ENCODE data around the gene NEK10. TPM values are rescaled to one million over a fixed set of nuclear protein-coding genes. Genes with fewer than 3 reads are reported as not detected.

NEK10 gene
- total and polyA plus RNA-seq, 2 of the 4 experiments (the other 2 are of a cell fraction), result 2.2 to 6.6 TPM

- WGBS, 2 experiments (ENCODE audit: extremely low coverage in 2 of 2, insufficient read length in 1 of 2), result no CpG with 5 or more reads among the region's 4 CpGs
- ATAC-seq (ENCODE audit: low read depth) (no peak), DNase-seq (no peak)
- no peak overlapping the region for H3K9ac ChIP-seq (ENCODE audit: low read depth, low read length)
- H3K4me2 ChIP-seq (ENCODE audit: low read depth, low read length), result no peak overlapping the region
- H3K56ac ChIP-seq (ENCODE audit: extremely low read depth, insufficient read depth, low read length), result no peak overlapping the region
- no peaks in the 10 kb centered on the region for H4K20me1 ChIP-seq (ENCODE audit: insufficient read depth, low read length)
- H3K9me3 ChIP-seq (ENCODE audit: control insufficient read depth, insufficient read depth, low read length), result no peaks in the 10 kb centered on the region
- no peak overlapping the region for H3K4ac ChIP-seq (ENCODE audit: low read depth, low read length)
- in situ Hi-C loops (cut with MboI; ENCODE audit: low sequenced_read_pairs), result no loop called here
- H2BK120ac ChIP-seq (ENCODE audit: low read depth, low read length), result no peak overlapping the region
- no peak overlapping the region for H4K91ac ChIP-seq (ENCODE audit: insufficient read depth, low read depth, low read length)
- no TSS peak for BruUV-seq (replicated peaks)
- H4K5ac ChIP-seq (ENCODE audit: low read depth, low read length), result no peak overlapping the region
- H2AFZ ChIP-seq (replicated peaks; ENCODE audit: low read length, poor library complexity), result no peak overlapping the region
- H3K18ac ChIP-seq (ENCODE audit: low read depth, low read length), result no peak overlapping the region
- H3K27me3 ChIP-seq (ENCODE audit: control insufficient read depth, insufficient read depth, low read length), result no peaks in the 10 kb centered on the region; the same call in 1 of the 2 replicates
- dilution Hi-C loops (cut with HindIII; ENCODE audit: low sequenced_read_pairs, unreplicated experiment), result no loop called here
- ChIA-PET CTCF (no interaction called here), POLR2A (ENCODE audit: unreplicated experiment) (no interaction called here)
- intact Hi-C loops (cut with micrococcal nuclease), result no loop called here
- H3K27ac ChIP-seq (ENCODE audit: insufficient read depth, low read length), result no peak overlapping the region
- H2AK5ac ChIP-seq (ENCODE audit: low read depth, low read length), result no peak overlapping the region
- no peak overlapping the region for H3K4me3 ChIP-seq (ENCODE audit: insufficient read depth, low read depth, low read length)
- no peaks in the 10 kb centered on the region for H3K36me3 ChIP-seq (ENCODE audit: control insufficient read depth, insufficient read depth, low read length)
- no peaks in the 10 kb centered on the region for H3K79me1 ChIP-seq (ENCODE audit: low read depth in 1 of 2, low read length in 2 of 2)
- H3K9me1 ChIP-seq (ENCODE audit: insufficient read depth, low read length), result no peaks in the 10 kb centered on the region
- peaks cover 2% of the 10 kb centered on the region; the same call in 1 of the 2 replicates for H3K4me1 ChIP-seq (ENCODE audit: control insufficient read depth, insufficient read depth, low read length)
- no peak overlapping the region for H2BK5ac ChIP-seq (ENCODE audit: low read depth, low read length, poor library complexity, severe bottlenecking)
- no peak overlapping the region for H3K23ac ChIP-seq (ENCODE audit: low read depth, low read length)
- H2AK9ac ChIP-seq (replicated peaks; ENCODE audit: low read depth, low read length, poor library complexity), result no peak overlapping the region
- H2BK15ac ChIP-seq (ENCODE audit: low read depth, low read length), result no peak overlapping the region
- H4K8ac ChIP-seq (ENCODE audit: low read depth in 2 of 2, low read length in 2 of 2), result no peak overlapping the region
- H2BK20ac ChIP-seq (ENCODE audit: low read depth, low read length), result no peak overlapping the region
- TF ChIP-seq USF2 (IDR thresholded peaks at IDR 0.05; ENCODE audit: low read depth, low read length) (no peak), SMC3 (IDR thresholded peaks at IDR 0.05; ENCODE audit: low read depth, low read length) (no peak), CEBPB (IDR thresholded peaks at IDR 0.05; ENCODE audit: low read depth, low read length) (no peak)
- H3K14ac ChIP-seq (replicated peaks; ENCODE audit: low read depth, low read length), result no peak overlapping the region
These were observed 274.5 kb downstream of the NEK10 start for GRCh38 chr3:27094721-27095120.
